ENCODE measurements around the gene POLR2A. TPM values are rescaled to one million over a fixed set of nuclear protein-coding genes. Genes with fewer than 3 reads are reported as not detected.

POLR2A gene
- total and polyA plus RNA-seq, 8 donors, result 24.5 to 83.6 (median 53.8) TPM

DNA sequence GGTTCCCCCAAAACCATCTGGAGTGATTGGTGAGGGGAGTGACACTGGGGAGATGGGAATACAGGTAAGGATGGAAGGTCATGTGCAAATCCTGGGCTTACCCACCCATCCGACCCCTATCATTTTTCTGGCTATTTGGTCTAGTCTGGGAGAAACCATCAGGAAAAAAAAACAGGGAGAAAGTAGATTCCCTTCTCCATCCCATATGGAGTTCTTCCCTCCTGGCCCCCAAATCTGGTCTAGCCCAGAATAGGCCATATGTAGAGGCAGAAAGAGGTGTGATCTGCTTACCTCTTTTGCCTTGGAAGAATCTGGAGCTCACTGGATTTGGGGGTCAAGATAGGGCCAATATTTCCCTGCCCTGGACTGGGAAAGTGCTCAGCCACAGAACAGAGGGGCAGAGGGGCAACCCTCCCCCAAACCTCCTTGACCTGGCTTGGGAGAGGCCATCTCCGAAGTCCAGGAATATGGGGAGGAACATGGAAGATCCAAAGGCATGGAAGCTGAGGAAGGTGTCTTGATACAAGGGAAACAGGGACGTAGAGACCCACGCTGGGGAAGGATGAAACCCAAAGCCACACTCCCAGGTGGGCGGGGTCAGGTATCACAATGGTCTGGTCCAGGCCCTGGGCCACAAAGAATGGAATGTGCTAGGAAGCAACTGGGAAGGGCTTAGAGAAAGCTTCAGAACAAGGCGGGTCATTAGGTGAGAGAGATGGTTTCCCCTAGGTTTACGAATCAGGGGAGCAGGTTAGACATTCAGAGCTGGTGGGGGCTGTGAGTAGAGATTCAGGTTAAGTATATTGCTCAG is 23.1 kb upstream of the POLR2A start:
- DNase-seq, result no peak
- Histone ChIP-seq H3K9me3 (no peaks in the 10 kb centered on the region), H3K36me3 (peaks cover 0 to 25% (median 5%) of the 10 kb centered on the region in 3 donors), H3K27me3 (no peaks in the 10 kb centered on the region), H3K4me3 (no peak overlapping the region), H3K4me1 (peaks cover 0 to 2% (median 0%) of the 10 kb centered on the region in 3 donors), H3K27ac (no peak overlapping the region)
- FAIRE-seq, result no peak
- no peak for ATAC-seq
- WGBS, 2 donors, result 97 to 98% methylated on average over 7 of the region's 7 CpGs
- TF ChIP-seq, protein P1, sequence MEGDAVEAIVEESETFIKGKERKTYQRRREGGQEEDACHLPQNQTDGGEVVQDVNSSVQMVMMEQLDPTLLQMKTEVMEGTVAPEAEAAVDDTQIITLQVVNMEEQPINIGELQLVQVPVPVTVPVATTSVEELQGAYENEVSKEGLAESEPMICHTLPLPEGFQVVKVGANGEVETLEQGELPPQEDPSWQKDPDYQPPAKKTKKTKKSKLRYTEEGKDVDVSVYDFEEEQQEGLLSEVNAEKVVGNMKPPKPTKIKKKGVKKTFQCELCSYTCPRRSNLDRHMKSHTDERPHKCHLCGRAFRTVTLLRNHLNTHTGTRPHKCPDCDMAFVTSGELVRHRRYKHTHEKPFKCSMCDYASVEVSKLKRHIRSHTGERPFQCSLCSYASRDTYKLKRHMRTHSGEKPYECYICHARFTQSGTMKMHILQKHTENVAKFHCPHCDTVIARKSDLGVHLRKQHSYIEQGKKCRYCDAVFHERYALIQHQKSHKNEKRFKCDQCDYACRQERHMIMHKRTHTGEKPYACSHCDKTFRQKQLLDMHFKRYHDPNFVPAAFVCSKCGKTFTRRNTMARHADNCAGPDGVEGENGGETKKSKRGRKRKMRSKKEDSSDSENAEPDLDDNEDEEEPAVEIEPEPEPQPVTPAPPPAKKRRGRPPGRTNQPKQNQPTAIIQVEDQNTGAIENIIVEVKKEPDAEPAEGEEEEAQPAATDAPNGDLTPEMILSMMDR (IDR thresholded peaks at IDR 0.05), result no peak
- intact Hi-C loops (cut with DNase I), result no loop called here

DNA sequence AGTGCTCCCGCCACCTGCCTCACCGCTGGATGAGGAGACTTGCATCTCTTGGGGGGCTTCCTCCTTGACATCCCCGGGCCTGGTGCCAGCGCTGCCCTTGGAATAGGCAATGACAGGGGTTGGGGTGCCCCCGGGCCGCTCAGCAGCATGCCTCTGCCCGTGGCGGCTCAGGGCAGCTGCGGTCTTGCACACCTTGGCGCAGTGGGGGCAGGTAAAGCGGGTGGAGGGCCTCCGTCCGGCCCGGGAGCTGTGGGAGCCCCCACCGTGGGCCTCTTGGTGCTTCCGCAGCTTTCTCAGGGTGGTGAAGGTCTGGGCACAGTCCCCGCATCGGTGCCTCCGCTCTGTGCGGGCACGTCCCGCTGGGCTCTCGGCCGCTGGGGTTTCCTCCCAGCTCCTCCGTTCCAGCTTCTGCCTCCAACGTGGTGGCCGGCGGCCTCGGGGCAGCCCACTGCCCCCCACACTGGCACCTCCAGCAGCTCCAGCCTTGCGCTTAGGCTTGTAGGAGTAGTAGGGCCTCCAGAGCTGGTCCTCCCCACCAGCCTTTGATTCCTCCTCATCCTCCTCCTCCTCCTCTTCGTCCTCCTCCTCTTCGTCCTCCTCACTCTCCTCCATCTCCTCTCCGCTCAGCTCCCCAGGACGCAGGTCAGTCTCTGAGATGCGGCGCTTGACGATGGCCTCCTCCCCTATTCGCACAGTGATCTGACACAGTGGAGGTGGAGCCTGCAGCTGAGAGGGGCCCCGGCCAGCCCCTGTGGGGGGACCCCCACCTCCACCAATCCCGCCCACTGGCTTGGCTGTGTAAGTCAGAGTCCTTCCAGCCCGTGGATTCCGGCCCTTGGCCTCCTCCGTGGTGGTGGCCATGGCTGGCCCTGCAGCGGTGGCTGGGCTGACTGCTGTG is 21.4 kb upstream of the POLR2A start:
- peaks cover 0 to 4% (median 3%) of the 10 kb centered on the region in 3 donors for H3K4me1 ChIP-seq
- intact Hi-C loops (cut with DNase I), result no loop called here
- no peaks in the 10 kb centered on the region for H3K27me3 ChIP-seq
- ATAC-seq, result no peak
- FAIRE-seq, result no peak
- H3K27ac ChIP-seq, result no peak overlapping the region
- no peaks in the 10 kb centered on the region for H3K9me3 ChIP-seq
- peak in 1 of 6 donors; percentile 78 for DNase-seq
- TF ChIP-seq, protein P1 (IDR thresholded peaks at IDR 0.05), result no peak
- peaks cover 0 to 25% (median 5%) of the 10 kb centered on the region in 3 donors for H3K36me3 ChIP-seq
- H3K4me3 ChIP-seq, result no peak overlapping the region
- WGBS, 2 donors, result 93 to 94% methylated on average over 44 of the region's 44 CpGs

DNA sequence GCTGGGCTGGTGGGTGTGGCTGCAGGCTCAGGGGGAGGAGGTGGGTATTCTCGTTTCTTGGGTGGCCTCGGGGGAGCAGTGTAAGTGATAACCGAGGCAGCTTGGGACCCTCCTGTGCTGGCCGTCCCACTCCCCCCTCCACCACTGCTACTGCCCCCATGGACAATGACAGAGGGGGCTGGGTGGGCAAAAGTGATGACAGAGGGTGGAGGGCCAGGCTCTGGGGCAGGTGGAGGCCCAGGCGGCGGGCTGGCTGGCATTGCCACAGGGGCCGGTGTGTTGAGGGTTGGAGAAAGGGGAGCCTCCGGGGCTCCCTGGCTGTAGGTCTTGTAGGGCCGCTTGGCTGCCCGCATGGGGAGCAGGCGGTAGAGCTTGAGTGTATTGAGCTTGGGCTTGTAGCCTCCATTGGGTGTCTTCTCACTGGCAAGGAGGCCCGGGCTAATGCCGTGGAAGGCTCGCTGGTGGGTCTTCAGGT is 20.8 kb upstream of the POLR2A start:
- H3K27ac ChIP-seq, result no peak overlapping the region
- DNase-seq, result peak in 1 of 6 donors; percentile 67
- WGBS, 2 donors, result 88 to 90% methylated on average over 14 of the region's 14 CpGs

DNA sequence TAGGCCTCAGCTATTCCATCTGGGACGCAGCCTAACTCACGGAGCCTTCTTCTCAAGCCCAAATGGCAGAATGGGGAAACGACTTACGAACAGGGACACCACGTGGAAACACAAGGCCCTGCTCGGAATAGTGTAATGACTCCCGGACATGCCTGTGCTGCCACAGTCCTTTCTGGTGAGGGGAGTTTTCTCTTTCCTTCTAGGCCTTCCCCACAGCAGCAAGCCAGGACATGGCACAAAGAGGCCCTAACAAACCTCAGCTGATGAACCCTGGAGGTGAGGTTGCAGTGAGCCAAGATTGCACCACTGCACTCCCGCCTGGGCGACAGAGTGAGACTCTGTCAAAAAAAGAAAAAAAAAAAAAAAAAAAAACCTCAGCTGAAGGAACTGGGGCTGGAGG is 20.1 kb upstream of the POLR2A start:
- Histone ChIP-seq H3K27me3 (no peaks in the 10 kb centered on the region), H3K4me3 (no peak overlapping the region), H3K9me3 (no peaks in the 10 kb centered on the region), H3K36me3 (peaks cover 0 to 25% (median 5%) of the 10 kb centered on the region in 3 donors), H3K4me1 (peaks cover 0 to 4% (median 3%) of the 10 kb centered on the region in 3 donors), H3K27ac (no peak overlapping the region)
- TF ChIP-seq, protein P1 (IDR thresholded peaks at IDR 0.05), result no peak
- WGBS, 2 donors, result 91 to 93% methylated on average over 9 of the region's 9 CpGs
- FAIRE-seq (no peak), DNase-seq (peak in 1 of 6 donors; percentile 16), ATAC-seq (no peak)
- intact Hi-C loops (cut with DNase I), result no loop called here

More for the DNA sequence above, 20.8 kb upstream of the POLR2A start:
- no peaks in the 10 kb centered on the region for H3K9me3 ChIP-seq
- no peak overlapping the region for H3K4me3 ChIP-seq
- H3K36me3 ChIP-seq, result peaks cover 0 to 25% (median 5%) of the 10 kb centered on the region in 3 donors
- TF ChIP-seq, protein P1 (IDR thresholded peaks at IDR 0.05), result no peak
- H3K4me1 ChIP-seq, result peaks cover 0 to 4% (median 3%) of the 10 kb centered on the region in 3 donors
- intact Hi-C loops (cut with DNase I), result no loop called here
- FAIRE-seq, result no peak
- no peaks in the 10 kb centered on the region for H3K27me3 ChIP-seq
- ATAC-seq, result no peak

Measured in pancreas (tissue), 10 donors.